Activated T-helper 9 cell treated with anti-CD3 and anti-CD28 coated beads, Interleukin-2, amount 50 U/mL, for 16 hours (primary cell): ENCODE data around the gene SKA3.
A peak's percentile ranks its signal among the peaks of the same experiment; 100 is the strongest.
"Not testable (repeated sequence)": the region's sequence is repeated elsewhere in the genome, so short reads cannot be mapped to it uniquely, and the experiment has no call there.

Source experiments
- DNase-seq: peaks from one replicate; pipeline ENCODE4 v3.0.0-alpha.2; 2020; ENCODE audit warnings: low read depth

SKA3 gene

DNA sequence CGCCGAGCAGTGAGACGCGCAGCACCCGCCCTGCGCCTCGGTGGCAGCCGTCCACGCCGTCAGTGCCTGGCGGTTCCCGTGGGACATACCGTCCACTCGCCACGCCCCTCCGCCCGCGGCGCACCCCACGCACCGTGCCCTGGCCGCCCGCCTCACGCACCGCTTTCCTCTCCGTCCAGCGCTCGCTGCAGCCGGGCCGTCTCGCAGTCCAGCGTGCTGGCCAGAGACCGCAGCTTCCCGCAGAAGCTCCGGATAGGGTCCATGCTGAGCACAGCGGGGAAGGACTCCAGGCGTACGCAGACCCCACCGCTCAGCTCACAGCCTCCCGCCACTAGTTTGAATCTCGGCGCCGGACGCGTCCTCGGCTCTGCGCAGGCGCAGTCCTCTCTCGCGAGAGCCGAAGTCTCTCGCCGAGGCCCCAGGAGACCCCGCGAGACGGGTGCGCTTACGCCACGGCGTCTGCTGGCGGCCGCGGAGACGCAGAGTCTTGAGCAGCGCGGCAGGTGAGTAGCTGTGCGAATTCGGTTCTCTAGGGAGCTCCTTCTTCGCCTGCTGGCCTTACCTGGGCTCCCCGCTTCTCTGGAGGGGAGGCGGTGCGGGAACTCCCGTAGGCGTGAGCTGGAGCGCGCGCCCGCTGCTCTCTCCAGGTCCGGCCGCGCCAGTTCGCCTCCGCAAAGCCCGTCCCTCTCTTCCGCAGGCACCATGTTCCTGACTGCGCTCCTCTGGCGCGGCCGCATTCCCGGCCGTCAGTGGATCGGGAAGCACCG is at the start of gene SKA3, which contains the start of gene MRPL57:
Gene SKA3 (minus strand): TSS at position 338 of the 767 bp plus-strand sequence. CDS start 75 bp downstream, at position 263.
Gene MRPL57 (plus strand): TSS at position 444 of the 767 bp plus-strand sequence. CDS start 259 bp downstream, at position 703.
- DNase-seq, result peak; percentile 91

- no peak for DNase-seq
Measured at GRCh38 chr13:21225082-21225481, 48.7 kb upstream of the SKA3 start.

- no peak for DNase-seq
Measured at GRCh38 chr13:21221268-21221667, 44.9 kb upstream of the SKA3 start.

DNA sequence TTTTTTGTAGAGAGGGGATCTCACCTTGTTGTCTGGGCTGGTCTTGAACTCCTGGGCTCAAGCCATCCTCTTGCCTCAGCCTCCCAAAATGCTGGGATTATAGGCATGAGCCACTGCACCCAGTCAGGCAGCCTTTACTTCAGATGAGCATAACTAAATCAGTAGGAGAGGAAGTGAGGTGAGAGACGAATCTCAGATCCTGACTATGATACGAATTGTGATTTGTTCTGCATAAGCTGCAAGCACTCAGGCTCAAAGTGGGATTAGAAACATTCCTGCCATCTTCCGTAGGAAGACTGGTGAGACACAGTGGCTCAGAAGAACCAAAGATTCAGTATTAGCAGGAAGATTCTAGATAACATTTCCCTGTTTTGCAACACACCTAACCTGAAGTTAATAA is 43.4 kb upstream of the SKA3 start:
- not testable (repeated sequence) for DNase-seq

DNA sequence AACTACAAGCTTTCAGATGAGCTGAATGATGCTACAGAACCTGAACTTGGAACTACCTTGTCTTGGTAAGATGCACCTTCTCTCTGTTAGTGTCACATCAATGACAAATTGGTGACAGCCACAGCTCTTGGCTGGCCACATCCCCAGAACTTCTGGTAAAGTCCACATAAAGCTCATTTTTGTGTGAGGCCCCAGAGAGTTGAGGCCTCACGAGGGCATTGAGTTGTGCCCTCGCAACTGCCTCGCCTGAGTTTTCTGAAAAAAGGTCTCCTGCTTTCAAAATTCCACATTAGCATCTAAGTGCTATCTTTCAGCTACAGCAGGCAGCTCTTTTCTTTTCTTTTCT is 42.7 kb upstream of the SKA3 start:
- DNase-seq, result no peak

- no peak for DNase-seq
Measured at GRCh38 chr13:21218351-21219035, 42.1 kb upstream of the SKA3 start.

- DNase-seq, result no peak
Measured at GRCh38 chr13:21216332-21216731, 40.0 kb upstream of the SKA3 start.

GRCh38 chr13:21215419-21215818 is 39.1 kb upstream of the SKA3 start:
- DNase-seq, result not testable (repeated sequence)

DNA sequence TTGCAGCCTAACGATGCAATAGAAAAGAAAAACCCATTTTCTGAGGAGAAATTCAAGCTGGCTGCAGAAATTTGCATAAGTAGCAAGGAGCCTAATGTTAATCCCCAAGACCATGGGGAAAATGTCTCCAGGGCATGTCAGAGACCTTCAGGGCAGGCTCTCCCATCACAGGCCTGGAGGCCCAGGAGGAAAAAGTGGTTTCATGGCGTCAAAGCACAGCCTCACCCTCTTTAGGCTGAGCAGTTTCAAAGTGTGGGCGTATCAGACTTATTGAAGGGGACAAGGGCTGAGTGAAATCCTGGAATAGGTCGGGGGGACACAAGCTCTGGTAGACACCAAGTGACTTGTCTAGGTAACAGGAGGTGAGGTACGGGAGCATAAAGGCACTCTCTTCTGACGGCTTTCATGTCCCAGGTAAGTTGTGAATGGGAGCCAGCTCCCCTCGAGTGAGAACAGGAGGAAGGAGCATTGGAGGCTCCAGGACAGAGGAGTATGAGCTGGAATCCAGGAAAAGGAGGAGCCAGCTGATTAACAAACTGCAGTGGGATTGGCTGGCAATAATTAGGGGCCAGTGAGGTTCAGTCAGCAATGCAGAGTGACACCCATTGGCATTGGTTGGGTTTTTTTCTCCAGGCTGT is 35.9 kb upstream of the SKA3 start:
- DNase-seq, result no peak

GRCh38 chr13:21208652-21209154 is 32.4 kb upstream of the SKA3 start:
- DNase-seq, result no peak

DNA sequence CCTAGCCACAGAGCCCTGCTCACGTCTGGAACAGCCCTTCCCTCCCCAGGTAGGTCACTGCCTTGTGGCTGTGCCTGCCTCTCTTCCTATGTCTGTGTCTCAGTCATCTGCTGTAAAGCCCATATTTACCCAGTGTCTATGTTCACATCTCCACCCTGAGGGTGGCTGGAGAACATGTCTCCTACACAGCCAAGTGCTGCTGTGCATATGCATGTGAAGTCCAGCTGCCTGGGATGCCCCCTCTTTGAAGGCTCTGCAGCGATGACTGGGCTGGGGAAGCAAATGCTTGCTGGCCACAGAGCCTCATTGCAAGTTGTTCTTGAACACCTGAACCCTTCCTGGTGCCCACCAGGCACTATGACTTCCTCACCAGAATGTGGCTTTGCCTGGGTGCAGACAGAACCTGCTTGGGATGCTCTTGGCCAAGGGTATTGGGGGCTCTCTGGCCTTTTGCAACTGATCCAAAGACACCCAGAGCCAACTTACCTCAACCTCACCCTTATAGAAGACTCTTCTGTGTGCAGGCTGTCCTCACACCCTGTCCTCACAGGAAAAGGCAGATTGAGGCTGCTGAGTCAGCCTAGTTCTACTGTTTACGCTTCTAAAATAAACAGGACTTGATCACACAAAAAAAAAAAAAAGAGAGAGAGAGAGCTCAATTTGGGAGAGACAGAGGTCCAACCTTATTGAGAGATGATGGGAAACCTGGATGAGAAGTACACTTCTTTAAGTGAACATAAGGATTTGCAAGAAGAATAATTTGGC is 26.6 kb upstream of the SKA3 start:
- DNase-seq, result no peak

DNA sequence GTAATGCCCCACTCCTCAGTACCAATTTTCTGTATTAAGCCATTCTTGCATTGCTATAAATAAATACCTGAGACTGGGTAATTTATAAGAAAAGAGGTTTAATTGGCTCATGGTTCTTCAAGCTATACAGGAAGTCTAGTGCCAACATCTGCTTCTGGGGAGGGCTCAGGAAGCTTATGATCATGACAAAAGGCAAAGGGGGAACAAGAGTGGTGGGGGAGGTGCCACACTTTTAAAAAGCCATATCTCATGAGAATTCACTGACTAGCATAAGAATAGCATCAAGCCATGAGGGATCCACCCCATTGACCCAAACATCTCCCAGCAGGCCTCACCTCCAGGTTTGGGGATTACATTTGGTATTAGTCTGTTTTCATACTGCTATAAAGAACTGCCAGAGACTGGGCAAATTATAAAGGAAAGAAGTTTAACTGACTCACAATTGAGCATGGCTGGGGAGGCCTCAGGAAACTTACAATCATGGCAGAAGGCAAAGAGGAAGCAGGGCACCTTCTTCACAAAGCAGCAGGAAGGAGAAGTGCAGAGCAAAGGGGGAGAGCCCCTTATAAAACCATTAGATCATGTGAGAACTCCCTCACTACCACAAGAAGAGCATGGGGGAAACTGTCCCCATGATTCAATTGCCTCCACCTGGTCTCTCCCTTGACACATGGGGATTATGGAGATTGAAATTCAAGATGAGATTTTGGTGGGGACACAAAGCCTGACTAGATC is 25.3 kb upstream of the SKA3 start:
- not testable (repeated sequence) for DNase-seq

GRCh38 chr13:21198391-21198790 is 22.0 kb upstream of the SKA3 start:
- not testable (repeated sequence) for DNase-seq

DNA sequence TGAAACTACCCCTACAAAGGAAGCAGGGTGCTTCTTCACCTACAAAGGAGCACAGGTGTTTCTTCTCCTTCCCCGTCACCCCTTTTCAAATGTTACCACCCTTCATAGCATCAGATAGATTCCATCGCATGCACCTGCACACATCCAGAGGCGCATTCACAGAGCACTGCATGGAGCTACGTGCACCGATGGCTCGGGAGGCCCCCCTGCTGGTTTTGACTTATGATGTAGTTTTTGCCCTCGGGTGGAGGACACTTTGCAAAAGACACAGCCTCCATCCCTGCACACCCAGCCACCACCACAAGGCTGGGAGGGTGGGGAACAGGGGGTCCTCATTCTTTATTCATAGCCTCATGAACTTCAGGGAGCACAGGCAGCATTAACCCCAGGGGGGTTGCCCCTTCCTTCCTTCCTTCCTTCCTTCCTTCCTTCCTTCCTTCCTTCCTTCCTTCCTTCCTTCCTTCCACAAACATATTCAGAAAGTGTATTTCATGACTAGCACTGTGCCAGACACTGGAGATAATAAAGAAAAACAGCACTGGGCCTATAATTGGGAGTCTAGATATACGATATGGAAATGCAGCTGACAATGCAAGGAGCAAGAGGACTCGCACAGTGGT is 21.4 kb upstream of the SKA3 start:
- DNase-seq, result not testable (repeated sequence)

- DNase-seq, result not testable (repeated sequence)
Measured at GRCh38 chr13:21194756-21195155, 18.4 kb upstream of the SKA3 start.

DNA sequence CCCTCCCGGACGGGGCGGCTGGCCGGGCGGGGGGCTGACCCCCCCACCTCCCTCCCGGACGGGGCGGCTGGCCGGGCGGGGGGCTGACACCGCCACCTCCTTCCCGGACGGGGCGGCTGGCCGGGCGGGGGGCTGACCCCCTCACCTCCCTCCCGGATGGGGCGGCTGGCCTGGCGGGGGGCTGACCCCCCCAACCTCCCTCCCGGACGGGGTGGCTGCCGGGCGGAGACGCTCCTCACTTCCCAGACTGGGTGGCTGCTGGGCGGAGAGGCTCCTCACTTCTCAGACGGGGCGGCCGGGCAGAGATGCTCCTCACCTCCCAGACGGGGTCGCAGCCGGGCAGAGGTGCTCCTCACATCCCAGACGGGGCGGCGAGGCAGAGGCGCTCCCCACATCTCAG is 10.1 kb upstream of the SKA3 start:
- not testable (repeated sequence) for DNase-seq

- no peak for DNase-seq
Measured at GRCh38 chr13:21181671-21182070, 5.3 kb upstream of the SKA3 start.

GRCh38 chr13:21176982-21177284 is 581 bp upstream of the SKA3 start:
- DNase-seq, result no peak

- no peak for DNase-seq
Measured at GRCh38 chr13:21175656-21176214, 617 bp downstream of the SKA3 start.

DNA sequence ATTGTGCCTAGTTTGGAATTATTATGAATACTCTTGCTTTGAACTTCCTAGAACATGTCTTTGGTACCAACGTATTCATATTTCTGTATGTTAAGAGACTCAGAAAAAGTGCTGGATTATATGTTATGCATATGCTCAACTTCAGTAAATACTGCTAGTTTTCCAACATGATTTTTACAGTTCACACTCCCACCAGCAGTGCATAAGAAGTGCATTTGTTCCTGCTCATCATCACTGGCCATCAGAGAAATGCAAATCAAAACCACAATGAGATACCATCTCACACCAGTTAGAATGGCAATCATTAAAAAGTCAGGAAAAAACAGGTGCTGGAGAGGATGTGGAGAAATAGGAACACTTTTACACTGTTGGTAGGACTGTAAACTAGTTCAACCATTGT is 2.6 kb downstream of the SKA3 start:
- DNase-seq, result not testable (repeated sequence)

DNA sequence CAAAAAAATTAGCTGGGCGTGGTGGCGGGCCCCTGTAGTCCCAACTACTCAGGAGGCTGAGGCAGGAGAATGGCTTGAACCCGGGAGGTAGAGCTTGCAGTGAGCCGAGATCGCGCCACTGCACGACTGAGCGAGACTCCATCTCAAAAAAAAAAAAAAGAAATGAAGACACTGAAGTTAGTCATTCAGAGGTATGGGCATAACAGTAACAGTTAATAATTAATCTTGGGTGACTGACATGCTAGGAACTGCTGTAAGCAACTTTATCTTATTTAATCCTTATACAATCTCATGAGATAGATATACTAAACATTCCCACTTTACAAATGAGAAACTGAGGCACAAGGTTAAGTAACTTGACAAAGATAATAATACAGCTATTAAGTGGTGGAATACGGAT is 4.9 kb downstream of the SKA3 start:
- no peak for DNase-seq
